Measurements from ENCODE around the gene CTRL.

CTRL gene

DNA sequence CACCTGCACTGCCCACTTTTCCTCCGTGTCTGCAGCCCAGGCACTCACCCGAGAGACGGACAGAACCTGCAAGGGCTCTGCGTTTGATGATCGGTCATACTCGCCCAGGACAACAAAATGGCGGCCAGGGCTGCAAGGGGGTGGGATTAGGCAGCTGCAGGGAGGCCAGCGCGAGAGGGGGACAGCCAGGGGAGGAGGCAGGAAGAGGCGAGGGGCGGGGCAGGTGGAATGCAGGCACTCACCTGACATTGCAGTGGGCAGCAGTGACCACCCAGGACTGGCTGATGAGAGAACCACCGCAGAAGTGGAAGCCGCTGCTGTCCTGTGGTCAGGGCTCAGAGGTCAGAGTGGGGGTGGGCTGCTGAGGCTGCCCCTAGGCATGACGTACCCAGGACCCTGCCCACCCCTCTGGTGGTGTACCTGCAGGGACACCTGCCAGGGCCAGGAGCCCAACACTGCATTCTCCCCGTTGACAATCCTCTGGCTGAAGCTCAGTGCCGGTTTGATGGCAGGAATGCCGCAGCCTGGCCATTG, 917 bp downstream of the CTRL start:
- CTCF ChIA-PET = interaction anchor here (0.7 kb wide), 1 partner anchor 47 kb away, joined by 4 read pairs; the partner anchor contains the start of gene NRN1L
- Histone ChIP-seq H3K9me3 (ENCODE audit: control insufficient read depth, insufficient read depth, low read depth, low read length) (no peaks in the 10 kb centered on the region), H3K36me3 (ENCODE audit: control insufficient read depth in 2 of 2, insufficient read depth in 1 of 2, low read length in 2 of 2) (peaks cover 0 to 47% of the 10 kb centered on the region in 2 experiments; a peak in 2 of 3 replicates), H3K4me1 (ENCODE audit: control insufficient read depth, insufficient read depth, low read length) (peaks cover 8% of the 10 kb centered on the region; the same call in 1 of the 2 replicates), H3K27ac (ENCODE audit: extremely low read depth, low read depth, low read length) (no peak overlapping the region), H3K4me3 (ENCODE audit: low read depth, low read length) (no peak overlapping the region)
- TF ChIP-seq KLF9 (tag by site-specific recombination; IDR thresholded peaks at IDR 0.05; ENCODE audit: low read depth) (no peak), ZNF544 (tag by site-specific recombination; IDR thresholded peaks at IDR 0.05) (no peak), KLF8 (tag by site-specific recombination; IDR thresholded peaks at IDR 0.05) (no peak), ZNF112 (tag by site-specific recombination; IDR thresholded peaks at IDR 0.05) (no peak), ZNF155 (tag by site-specific recombination; IDR thresholded peaks at IDR 0.05) (no peak), ZNF610 (tag by site-specific recombination; IDR thresholded peaks at IDR 0.05; ENCODE audit: borderline replicate concordance) (no peak), WT1 (tag by site-specific recombination; IDR thresholded peaks at IDR 0.05) (no peak), ZNF24 (tag by site-specific recombination; IDR thresholded peaks at IDR 0.05) (no peak), OVOL3 (tag by site-specific recombination; IDR thresholded peaks at IDR 0.05) (no peak), ZNF768 (tag by site-specific recombination; IDR thresholded peaks at IDR 0.05) (no peak), ZNF571 (tag by site-specific recombination; IDR thresholded peaks at IDR 0.05) (no peak), EGR2 (tag by site-specific recombination; IDR thresholded peaks at IDR 0.05; ENCODE audit: low read depth) (no peak), RBAK (tag by site-specific recombination; IDR thresholded peaks at IDR 0.05) (no peak), ZNF792 (tag by site-specific recombination; IDR thresholded peaks at IDR 0.05) (no peak)
- TF ChIP-seq, protein P1, sequence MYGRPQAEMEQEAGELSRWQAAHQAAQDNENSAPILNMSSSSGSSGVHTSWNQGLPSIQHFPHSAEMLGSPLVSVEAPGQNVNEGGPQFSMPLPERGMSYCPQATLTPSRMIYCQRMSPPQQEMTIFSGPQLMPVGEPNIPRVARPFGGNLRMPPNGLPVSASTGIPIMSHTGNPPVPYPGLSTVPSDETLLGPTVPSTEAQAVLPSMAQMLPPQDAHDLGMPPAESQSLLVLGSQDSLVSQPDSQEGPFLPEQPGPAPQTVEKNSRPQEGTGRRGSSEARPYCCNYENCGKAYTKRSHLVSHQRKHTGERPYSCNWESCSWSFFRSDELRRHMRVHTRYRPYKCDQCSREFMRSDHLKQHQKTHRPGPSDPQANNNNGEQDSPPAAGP (tag by site-specific recombination; IDR thresholded peaks at IDR 0.05) = no peak
- TF ChIP-seq, protein P2, sequence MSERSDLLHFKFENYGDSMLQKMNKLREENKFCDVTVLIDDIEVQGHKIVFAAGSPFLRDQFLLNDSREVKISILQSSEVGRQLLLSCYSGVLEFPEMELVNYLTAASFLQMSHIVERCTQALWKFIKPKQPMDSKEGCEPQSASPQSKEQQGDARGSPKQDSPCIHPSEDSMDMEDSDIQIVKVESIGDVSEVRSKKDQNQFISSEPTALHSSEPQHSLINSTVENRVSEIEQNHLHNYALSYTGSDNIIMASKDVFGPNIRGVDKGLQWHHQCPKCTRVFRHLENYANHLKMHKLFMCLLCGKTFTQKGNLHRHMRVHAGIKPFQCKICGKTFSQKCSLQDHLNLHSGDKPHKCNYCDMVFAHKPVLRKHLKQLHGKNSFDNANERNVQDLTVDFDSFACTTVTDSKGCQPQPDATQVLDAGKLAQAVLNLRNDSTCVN (tag by site-specific recombination; optimal IDR thresholded peaks at IDR 0.05) = no peak
- TF ChIP-seq, protein P3, sequence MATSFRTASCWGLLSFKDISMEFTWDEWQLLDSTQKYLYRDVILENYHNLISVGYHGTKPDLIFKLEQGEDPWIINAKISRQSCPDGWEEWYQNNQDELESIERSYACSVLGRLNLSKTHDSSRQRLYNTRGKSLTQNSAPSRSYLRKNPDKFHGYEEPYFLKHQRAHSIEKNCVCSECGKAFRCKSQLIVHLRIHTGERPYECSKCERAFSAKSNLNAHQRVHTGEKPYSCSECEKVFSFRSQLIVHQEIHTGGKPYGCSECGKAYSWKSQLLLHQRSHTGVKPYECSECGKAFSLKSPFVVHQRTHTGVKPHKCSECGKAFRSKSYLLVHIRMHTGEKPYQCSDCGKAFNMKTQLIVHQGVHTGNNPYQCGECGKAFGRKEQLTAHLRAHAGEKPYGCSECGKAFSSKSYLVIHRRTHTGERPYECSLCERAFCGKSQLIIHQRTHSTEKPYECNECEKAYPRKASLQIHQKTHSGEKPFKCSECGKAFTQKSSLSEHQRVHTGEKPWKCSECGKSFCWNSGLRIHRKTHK (tag by site-specific recombination; IDR thresholded peaks at IDR 0.05) = no peak
- TF ChIP-seq, protein P4, sequence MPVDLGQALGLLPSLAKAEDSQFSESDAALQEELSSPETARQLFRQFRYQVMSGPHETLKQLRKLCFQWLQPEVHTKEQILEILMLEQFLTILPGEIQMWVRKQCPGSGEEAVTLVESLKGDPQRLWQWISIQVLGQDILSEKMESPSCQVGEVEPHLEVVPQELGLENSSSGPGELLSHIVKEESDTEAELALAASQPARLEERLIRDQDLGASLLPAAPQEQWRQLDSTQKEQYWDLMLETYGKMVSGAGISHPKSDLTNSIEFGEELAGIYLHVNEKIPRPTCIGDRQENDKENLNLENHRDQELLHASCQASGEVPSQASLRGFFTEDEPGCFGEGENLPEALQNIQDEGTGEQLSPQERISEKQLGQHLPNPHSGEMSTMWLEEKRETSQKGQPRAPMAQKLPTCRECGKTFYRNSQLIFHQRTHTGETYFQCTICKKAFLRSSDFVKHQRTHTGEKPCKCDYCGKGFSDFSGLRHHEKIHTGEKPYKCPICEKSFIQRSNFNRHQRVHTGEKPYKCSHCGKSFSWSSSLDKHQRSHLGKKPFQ (tag by site-specific recombination; IDR thresholded peaks at IDR 0.05) = no peak
- TF ChIP-seq, protein P5, sequence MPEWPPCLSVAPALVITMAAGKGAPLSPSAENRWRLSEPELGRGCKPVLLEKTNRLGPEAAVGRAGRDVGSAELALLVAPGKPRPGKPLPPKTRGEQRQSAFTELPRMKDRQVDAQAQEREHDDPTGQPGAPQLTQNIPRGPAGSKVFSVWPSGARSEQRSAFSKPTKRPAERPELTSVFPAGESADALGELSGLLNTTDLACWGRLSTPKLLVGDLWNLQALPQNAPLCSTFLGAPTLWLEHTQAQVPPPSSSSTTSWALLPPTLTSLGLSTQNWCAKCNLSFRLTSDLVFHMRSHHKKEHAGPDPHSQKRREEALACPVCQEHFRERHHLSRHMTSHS (tag by site-specific recombination; IDR thresholded peaks at IDR 0.05) = no peak
- POLR2A ChIA-PET = interaction anchor here (0.6 to 0.7 kb wide), 3 partner anchors 27 to 455 kb away, joined by 3 read pairs; no protein-coding TSS in a partner anchor

DNA sequence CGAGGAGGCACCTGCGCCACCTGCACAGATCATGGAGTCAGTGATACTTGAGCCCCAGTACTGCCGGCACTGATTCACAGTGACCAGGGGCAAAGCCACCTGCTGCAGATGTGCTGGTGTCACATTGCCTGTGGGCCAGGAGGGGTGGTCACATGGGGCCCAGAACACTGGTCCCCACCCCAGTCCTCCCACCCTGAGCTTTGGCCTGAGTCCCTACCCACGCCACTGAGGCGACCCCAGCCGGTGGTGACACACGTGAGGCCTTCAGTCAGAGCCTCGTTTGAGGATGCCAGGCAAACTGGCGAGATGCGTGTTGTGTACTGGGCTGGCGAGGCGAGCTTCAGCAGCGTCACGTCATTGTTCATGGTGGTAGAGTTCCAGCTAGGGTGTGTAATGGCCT, 1.5 kb downstream of the CTRL start:
- peaks cover 10% of the 10 kb centered on the region; the same call in 1 of the 2 replicates for H3K4me1 ChIP-seq (ENCODE audit: control insufficient read depth, insufficient read depth, low read length)
- CTCF ChIA-PET = interaction anchor here (1.0 to 4.9 kb wide), 3 partner anchors 47 to 258 kb away, joined by 3 to 62 read pairs (median 15); partner anchors contain the start of gene NRN1L
- H3K4me3 ChIP-seq (ENCODE audit: low read depth, low read length) = no peak overlapping the region
- H3K9me3 ChIP-seq (ENCODE audit: control insufficient read depth, insufficient read depth, low read depth, low read length) = no peaks in the 10 kb centered on the region
- POLR2A ChIA-PET = interaction anchor here (0.6 to 0.7 kb wide), 2 partner anchors 383 to 456 kb away, joined by 3 read pairs; no protein-coding TSS in a partner anchor
- H3K27ac ChIP-seq (ENCODE audit: extremely low read depth, low read depth, low read length) = no peak overlapping the region
- no peak for TF ChIP-seq ZNF391 (tag by site-specific recombination; IDR thresholded peaks at IDR 0.05; ENCODE audit: borderline replicate concordance, low read depth)
- no peak for TF ChIP-seq ZNF548 (tag by site-specific recombination; IDR thresholded peaks at IDR 0.05)
- no peak for TF ChIP-seq ZNF221 (tag by site-specific recombination; IDR thresholded peaks at IDR 0.05; ENCODE audit: borderline replicate concordance)
- no peak for TF ChIP-seq ZNF600 (tag by site-specific recombination; IDR thresholded peaks at IDR 0.05)
- no peak for TF ChIP-seq ZNF658 (tag by site-specific recombination; IDR thresholded peaks at IDR 0.05)
- peaks cover 0 to 47% of the 10 kb centered on the region in 2 experiments; a peak in 2 of 3 replicates for H3K36me3 ChIP-seq (ENCODE audit: control insufficient read depth in 2 of 2, insufficient read depth in 1 of 2, low read length in 2 of 2)

Data from HEK293 (cell line).